HFFc6 (cell line): ENCODE data around the gene ANKRD9. TPM values are rescaled to one million over a fixed set of nuclear protein-coding genes. Genes with fewer than 3 reads are reported as not detected.

Experiments
- DNase-seq: peaks from one replicate; pipeline ENCODE4 v3.0.0-alpha.2; 2018
- H3K27ac Mint-ChIP-seq: 2 replicates; pipeline ENCODE4 v1.8.0; 2020; ENCODE audit warnings: mild to moderate bottlenecking, mixed read lengths
- H3K27me3 Mint-ChIP-seq: 2 replicates; pipeline ENCODE4 v1.8.0; 2021; ENCODE audit warnings: mild to moderate bottlenecking, moderate library complexity, mixed read lengths; ENCODE audit not compliant: insufficient read depth
- H3K36me3 Mint-ChIP-seq: 2 replicates; pipeline ENCODE4 v1.8.0; 2021; ENCODE audit warnings: low read depth, mixed read lengths
- H3K4me1 Mint-ChIP-seq: 2 replicates; pipeline ENCODE4 v1.8.0; 2020; ENCODE audit warnings: low read depth, mixed read lengths
- H3K4me3 Mint-ChIP-seq: 2 replicates; pipeline ENCODE4 v1.8.0; 2020; ENCODE audit warnings: mild to moderate bottlenecking, moderate library complexity, mixed read lengths
- H3K9me3 Mint-ChIP-seq: 2 replicates; pipeline ENCODE4 v1.8.0; 2020; ENCODE audit warnings: mild to moderate bottlenecking, mixed read lengths
- total RNA-seq, 6 experiments: library from RNA; stranded (reverse); fragmentation: NEBNext Ultra II Directional; extraction: Animal tissue kit (Norgen Biotek cat#: 25700); gene quantifications; 2 replicates in 1 of 6; 3 replicates in 5 of 6; pipeline ENCODE4 v1.2.3, GENCODE V29; 2021
- TF ChIP-seq, protein P1 (sequence below): fragments of 200-600 bp; sonication (generic); IDR thresholded peaks from 2 replicates; pipeline ENCODE4 v1.5.0; 2021; ENCODE audit warnings: antibody characterized with exemption, mild to moderate bottlenecking

Gene ANKRD9
- total RNA-seq, 6 experiments from 2014 or later = 13.4 to 18.0 (median 15.6) TPM

DNA sequence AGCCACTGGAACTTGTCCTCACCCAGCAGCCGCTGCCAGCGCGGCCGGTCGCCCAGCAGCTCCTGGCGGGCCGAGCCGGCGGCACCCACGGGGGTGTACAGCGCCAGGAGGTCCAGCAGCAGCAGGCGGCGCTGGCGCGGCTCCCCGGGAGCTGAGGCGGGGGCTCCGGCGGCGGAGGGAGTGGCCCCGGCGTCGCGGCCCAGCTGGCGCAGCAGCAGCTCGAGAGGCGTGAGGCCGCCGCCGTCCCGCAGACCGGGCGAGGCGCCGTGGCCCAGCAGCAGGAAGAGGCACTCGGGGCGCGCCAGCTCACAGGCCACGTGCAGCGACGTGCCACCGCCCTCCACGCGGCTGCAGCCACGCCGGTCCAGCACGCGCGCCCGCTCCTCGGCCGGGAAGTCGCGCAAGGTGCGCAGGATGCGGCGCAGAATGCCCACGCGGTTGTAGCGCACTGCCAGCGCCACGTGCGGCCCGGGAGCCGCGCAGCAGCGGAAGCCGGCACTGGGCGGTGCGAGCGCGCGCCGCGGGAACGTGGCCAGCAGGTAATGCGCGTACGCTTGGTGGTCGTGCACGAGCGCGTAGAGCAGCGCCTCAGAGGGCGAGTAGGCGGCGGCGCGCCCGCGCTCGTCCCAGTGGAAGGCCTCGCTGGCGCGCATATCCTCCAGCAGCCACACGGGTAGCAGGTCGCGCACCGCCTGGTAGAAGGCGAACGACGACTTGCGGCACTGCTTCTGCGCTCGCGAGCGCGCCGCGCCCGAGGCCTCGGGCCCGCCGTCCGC, 2.3 kb downstream of the ANKRD9 start:
- peaks cover 5% of the 10 kb centered on the region; the same call in 1 of the 2 replicates for H3K36me3 Mint-ChIP-seq
- no peak for DNase-seq
- no peaks in the 10 kb centered on the region for H3K9me3 Mint-ChIP-seq
- peaks cover 4% of the 10 kb centered on the region for H3K27me3 Mint-ChIP-seq
- no peak overlapping the region for H3K27ac Mint-ChIP-seq
- H3K4me3 Mint-ChIP-seq = no peak overlapping the region
- H3K4me1 Mint-ChIP-seq = no peaks in the 10 kb centered on the region
- TF ChIP-seq, protein P1, sequence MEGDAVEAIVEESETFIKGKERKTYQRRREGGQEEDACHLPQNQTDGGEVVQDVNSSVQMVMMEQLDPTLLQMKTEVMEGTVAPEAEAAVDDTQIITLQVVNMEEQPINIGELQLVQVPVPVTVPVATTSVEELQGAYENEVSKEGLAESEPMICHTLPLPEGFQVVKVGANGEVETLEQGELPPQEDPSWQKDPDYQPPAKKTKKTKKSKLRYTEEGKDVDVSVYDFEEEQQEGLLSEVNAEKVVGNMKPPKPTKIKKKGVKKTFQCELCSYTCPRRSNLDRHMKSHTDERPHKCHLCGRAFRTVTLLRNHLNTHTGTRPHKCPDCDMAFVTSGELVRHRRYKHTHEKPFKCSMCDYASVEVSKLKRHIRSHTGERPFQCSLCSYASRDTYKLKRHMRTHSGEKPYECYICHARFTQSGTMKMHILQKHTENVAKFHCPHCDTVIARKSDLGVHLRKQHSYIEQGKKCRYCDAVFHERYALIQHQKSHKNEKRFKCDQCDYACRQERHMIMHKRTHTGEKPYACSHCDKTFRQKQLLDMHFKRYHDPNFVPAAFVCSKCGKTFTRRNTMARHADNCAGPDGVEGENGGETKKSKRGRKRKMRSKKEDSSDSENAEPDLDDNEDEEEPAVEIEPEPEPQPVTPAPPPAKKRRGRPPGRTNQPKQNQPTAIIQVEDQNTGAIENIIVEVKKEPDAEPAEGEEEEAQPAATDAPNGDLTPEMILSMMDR = no peak

DNA sequence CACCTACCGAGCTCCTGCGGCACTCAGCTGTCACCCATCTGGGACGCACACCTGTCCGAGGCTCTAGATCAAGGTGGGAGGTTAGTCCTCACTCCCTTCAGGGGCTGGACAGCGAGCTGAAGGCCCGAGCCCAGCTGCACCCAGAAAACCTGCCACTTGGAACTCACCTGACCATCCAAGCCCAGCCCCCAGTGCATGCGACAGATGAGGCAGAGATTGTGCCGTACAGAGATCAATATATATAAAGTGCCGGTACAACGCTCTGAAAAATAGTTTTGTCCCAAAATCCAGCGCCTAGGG, 3.0 kb downstream of the ANKRD9 start:
- Mint-ChIP-seq H3K27me3 (peaks cover 4% of the 10 kb centered on the region), H3K4me3 (no peak overlapping the region), H3K27ac (no peak overlapping the region), H3K36me3 (peaks cover 5% of the 10 kb centered on the region; the same call in 1 of the 2 replicates), H3K4me1 (no peaks in the 10 kb centered on the region), H3K9me3 (no peaks in the 10 kb centered on the region)
- TF ChIP-seq, protein P1 = no peak
- no peak for DNase-seq

DNA sequence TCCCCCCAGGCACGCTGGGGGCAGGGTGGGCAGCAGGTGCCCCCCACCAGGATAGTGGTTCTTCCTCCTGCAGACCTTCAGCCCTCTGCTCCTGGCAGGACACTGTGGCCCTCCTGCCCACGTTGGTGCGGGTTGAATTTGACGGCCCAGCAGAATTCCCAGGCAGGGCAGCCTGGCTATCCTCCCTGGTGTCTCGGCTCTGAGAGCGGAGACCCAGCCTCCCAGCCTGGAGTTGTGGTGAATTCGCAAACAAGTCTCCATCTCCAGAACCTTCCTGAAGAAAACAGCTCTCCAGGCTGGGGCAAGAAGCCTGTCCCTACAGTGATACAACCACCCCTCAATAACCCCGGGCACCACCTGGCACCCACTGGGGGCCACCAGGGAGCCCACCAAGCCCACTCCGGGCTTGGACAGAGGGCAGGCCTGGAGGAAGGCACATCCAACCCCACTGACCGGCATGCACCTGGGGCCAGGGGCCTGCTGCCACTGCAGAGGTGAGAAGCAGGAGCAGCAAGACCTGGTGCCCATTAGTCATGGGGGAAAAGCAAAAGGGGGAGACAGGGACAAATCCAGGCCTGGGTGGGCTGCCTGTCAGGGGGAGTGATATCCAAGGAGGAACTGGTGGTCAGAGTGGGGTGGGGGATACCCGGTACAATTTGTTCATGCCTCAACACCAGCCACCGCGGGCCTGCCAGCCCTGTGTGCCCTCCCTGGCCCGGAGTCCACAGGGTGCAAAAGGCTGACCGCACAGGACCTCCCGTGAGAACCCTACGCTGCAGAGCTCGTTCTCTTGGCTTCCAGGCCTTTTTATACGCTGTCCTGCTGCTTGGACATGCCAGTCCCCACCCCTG, 3.6 kb downstream of the ANKRD9 start:
- H3K4me3 Mint-ChIP-seq = no peak overlapping the region
- H3K27me3 Mint-ChIP-seq = peaks cover 4% of the 10 kb centered on the region
- peaks cover 5% of the 10 kb centered on the region; the same call in 1 of the 2 replicates for H3K36me3 Mint-ChIP-seq
- TF ChIP-seq, protein P1 = no peak
- DNase-seq = no peak
- no peaks in the 10 kb centered on the region for H3K9me3 Mint-ChIP-seq
- H3K4me1 Mint-ChIP-seq = no peaks in the 10 kb centered on the region; the same call in 1 of the 2 replicates
- H3K27ac Mint-ChIP-seq = no peak overlapping the region

DNA sequence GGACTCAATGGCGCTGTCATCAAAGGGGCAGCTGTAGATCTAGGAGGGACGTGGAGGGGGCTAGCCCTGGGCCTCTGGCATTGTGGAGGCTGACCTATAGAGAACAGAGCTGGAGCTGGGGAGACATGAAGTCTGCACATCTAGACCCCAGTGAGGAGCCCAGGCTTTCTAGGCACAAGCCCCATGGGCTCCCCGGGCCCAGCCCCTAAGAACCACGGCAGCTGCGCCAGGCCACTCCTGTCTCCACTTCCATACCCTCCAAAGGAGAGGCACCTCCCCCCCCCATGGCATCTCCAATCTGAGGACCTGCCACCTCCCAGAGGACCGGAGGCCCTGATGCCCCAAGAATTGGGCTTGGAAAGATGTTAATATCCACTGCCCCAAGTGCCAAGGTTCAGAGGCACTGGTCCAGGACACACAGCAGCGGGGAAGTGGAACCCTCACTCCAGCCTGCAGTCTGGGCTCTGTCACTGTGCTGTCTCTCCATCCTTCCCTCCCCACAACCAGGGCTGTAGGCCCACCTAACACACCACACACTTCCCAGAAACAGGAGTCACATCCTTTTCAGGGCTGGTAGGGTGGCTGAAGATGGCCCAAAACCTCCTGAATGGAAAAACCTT, 4.5 kb downstream of the ANKRD9 start:
- H3K4me1 Mint-ChIP-seq = peaks cover 7% of the 10 kb centered on the region
- no peak overlapping the region for H3K4me3 Mint-ChIP-seq
- TF ChIP-seq, protein P1 = no peak
- no peaks in the 10 kb centered on the region for H3K9me3 Mint-ChIP-seq
- no peak for DNase-seq
- peaks cover 7% of the 10 kb centered on the region for H3K27me3 Mint-ChIP-seq
- H3K27ac Mint-ChIP-seq = no peak overlapping the region
- peaks cover 8% of the 10 kb centered on the region; the same call in 1 of the 2 replicates for H3K36me3 Mint-ChIP-seq

DNA sequence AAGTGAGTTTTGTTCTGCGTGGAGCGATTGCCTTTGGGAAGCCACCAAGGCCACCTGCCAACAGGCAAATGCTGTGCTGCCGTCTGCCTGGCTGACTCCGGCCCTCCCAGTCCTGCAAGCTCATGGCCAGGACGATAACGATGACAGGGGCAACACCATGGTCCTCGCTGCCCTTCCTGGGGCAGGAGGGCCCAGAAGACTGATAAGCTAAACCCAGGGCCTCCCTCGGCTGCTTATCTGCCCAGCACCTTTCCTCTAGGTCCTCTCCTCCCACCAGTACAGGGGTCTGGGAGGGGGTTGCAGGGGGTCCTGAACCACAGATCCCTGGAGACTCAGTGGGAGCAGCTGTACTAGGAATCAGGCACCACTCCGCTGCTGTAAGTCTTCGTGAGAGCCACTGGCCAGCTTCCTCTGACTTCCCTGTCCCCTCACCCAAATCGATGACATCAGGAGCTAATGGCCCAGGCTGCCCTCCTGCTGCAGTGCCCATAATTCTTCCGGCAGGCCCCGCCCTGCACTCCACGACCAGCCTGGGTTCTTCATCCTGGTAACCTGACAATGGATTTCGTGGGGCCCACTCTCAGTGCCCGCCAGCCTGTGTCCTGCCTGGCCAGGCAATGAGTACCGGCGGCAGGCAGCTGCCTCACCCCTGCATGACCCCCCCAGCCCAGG, 5.1 kb downstream of the ANKRD9 start:
- Mint-ChIP-seq H3K9me3 (no peaks in the 10 kb centered on the region), H3K27me3 (peaks cover 7% of the 10 kb centered on the region; the same call in 1 of the 2 replicates), H3K4me1 (peaks cover 9% of the 10 kb centered on the region), H3K4me3 (no peak overlapping the region), H3K36me3 (peaks cover 11% of the 10 kb centered on the region; the same call in 1 of the 2 replicates), H3K27ac (no peak overlapping the region)
- TF ChIP-seq, protein P1 = no peak
- no peak for DNase-seq
